Choroid plexus epithelial cell (primary cell): ENCODE data around the gene TTC8.
"Not testable (repeated sequence)": the region's sequence is repeated elsewhere in the genome, so short reads cannot be mapped to it uniquely, and the experiment has no call there.

Source experiments
- DNase-seq: peaks from one replicate; pipeline ENCODE4 v3.0.0-alpha.2; 2010; ENCODE audit warnings: low read depth
- H3K4me3 ChIP-seq: 2 replicates; pipeline ENCODE4 v1.5.1; 2011; ENCODE audit warnings: low read depth, mild to moderate bottlenecking, control low read depth, low read length, moderate library complexity
- TF ChIP-seq, protein P1 (sequence below): conservative IDR thresholded peaks from 2 replicates; pipeline ENCODE4 v1.5.1; 2011; ENCODE audit warnings: low read depth, mild to moderate bottlenecking, control low read depth, inconsistent platforms, low read length, moderate library complexity

The TTC8 gene

DNA sequence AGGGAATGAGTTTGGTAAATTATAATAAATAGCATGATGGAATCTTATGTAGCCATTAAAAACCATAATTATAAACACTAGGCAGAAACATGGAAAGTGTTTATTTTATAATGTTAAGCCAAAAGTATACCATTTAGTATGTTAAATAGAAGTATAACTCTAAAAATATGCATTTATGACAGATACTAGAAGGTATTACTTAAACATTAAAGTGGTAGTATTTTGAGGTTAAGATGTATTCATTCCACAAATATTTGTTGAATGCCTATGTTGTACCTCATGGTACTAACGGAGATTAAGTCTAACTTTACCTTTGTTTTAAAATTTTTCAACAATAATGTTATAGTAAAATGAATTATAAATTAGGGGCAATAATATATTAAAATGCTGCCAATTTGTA is 24.1 kb downstream of the TTC8 start:
- TF ChIP-seq, protein P1, sequence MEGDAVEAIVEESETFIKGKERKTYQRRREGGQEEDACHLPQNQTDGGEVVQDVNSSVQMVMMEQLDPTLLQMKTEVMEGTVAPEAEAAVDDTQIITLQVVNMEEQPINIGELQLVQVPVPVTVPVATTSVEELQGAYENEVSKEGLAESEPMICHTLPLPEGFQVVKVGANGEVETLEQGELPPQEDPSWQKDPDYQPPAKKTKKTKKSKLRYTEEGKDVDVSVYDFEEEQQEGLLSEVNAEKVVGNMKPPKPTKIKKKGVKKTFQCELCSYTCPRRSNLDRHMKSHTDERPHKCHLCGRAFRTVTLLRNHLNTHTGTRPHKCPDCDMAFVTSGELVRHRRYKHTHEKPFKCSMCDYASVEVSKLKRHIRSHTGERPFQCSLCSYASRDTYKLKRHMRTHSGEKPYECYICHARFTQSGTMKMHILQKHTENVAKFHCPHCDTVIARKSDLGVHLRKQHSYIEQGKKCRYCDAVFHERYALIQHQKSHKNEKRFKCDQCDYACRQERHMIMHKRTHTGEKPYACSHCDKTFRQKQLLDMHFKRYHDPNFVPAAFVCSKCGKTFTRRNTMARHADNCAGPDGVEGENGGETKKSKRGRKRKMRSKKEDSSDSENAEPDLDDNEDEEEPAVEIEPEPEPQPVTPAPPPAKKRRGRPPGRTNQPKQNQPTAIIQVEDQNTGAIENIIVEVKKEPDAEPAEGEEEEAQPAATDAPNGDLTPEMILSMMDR, result no peak
- no peak for DNase-seq
- H3K4me3 ChIP-seq, result no peak overlapping the region

DNA sequence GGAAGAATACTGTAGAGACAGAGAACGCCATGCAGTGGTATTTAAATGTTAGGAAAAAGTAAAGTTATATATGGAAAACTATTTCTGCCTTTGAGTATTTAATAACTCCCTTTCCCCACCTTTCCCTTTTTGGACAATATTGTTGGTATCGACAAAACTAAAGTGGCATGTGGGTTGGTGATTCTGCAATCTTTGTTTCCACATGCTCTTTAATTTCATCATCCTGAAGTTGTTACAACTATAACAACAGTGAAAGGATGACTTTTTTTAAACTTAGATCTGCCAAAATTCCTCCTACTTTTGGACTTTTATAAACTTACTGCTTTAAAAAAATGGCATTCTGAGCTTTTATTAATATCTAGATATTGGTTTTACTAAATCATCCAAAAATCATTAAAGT is 25.3 kb downstream of the TTC8 start:
- DNase-seq, result peak; percentile 49

DNA sequence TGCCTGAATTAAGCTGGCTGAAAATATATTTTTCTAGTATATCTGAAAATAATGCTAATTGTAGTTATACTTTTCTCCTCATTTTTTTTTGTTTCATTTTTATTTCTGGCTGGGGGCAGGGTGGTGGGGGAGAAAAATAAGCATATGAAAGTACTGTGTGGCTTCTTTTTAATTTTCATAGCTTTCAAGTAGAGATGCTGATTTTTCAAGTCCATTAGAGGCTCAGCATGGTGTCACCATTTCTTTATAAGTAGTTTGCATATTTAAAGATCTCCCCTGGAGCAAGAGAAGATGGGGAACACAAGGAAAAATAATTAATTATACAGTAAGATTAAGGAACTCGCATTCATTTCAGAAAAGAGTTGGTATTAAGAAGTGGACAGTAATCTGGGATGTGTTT is 27.1 kb downstream of the TTC8 start:
- no peak overlapping the region for H3K4me3 ChIP-seq
- TF ChIP-seq, protein P1, result no peak
- no peak for DNase-seq

More for the DNA sequence above, 25.3 kb downstream of the TTC8 start:
- no peak overlapping the region for H3K4me3 ChIP-seq
- TF ChIP-seq, protein P1, result no peak

DNA sequence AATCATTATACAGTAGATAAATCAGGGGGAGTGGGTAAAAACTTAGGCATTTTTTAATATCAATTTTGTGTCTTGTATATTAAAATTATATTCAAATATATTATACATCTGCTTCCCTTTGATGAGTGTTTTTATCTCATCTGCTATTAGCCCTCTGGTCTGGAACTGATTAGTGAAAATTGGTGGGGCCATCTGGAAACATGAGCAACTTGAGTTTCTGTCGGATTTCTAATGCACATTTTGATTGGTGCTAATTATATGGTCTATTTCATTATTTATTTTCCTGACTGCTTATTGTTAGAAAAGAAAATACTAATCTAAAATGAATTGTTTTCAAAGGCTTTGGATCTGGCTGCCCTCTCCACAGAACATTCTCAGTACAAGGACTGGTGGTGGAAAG is 28.2 kb downstream of the TTC8 start:
- TF ChIP-seq, protein P1, result no peak
- no peak for DNase-seq
- H3K4me3 ChIP-seq, result no peak overlapping the region

DNA sequence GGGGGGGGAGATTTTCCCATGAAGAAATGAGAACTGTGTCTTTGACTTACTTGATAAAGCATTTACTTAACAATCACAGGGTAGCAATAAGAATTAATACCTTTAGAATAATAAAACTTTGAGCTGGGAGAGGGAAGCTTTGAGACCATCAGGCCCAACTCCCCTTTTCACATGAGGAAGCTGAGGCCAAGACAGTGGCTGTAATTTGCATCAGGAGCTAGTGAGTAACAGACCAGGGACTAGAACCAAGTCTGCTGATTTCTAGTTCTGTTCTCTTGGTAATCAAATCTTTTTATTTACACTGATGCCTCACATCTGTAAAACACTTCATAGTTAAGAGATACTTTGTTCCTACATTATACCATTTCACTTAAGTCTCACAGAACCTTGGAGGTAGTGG is 28.7 kb downstream of the TTC8 start:
- TF ChIP-seq, protein P1, result no peak
- DNase-seq, result no peak
- no peak overlapping the region for H3K4me3 ChIP-seq

DNA sequence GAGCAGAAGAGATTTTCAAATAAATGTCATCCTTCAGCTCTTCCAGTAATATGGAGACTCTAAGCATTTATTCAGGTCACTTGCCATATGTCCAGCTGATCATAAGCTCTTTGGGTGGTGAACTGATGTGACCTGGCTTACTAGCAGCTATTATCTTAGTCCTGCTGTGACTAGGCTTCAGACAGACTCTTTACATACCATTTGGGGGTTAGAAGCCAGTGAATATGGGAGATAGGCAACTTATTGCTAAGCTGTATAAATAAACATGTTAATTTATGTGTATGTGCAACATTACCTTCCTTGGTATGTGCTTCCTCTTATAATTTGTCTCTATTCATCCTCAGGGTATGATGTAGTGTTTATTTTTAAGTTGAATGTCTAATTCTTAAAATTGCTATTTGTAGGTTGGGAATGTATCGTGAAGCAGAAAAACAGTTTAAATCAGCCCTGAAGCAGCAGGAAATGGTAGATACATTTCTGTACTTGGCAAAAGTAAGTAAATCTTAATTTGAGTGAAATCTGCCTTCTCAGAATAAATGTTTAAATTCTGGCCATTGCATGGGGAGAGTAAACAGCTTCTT is 32.4 kb downstream of the TTC8 start:
- no peak overlapping the region for H3K4me3 ChIP-seq
- DNase-seq, result peak; percentile 65
- TF ChIP-seq, protein P1, result no peak

DNA sequence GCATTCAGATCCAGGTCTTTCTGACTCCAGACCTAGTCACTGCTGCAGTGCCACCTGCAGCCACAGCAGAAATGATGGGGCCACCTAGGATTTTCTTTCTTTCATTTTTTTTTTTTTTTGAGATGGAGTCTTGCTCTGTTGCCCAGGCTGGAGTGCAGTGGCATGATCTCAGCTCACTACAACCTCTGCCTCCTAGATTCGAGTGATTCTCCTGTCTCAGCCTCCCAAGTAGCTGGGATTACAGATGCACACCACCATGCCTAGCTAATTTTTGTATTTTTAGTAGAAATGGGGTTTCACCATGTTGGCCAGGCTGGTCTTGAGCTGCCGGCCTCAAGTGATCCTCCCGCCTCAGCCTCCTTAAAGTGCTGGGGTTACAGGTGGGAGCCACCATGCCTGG is 33.4 kb downstream of the TTC8 start:
- not testable (repeated sequence) for DNase-seq, H3K4me3 ChIP-seq

DNA sequence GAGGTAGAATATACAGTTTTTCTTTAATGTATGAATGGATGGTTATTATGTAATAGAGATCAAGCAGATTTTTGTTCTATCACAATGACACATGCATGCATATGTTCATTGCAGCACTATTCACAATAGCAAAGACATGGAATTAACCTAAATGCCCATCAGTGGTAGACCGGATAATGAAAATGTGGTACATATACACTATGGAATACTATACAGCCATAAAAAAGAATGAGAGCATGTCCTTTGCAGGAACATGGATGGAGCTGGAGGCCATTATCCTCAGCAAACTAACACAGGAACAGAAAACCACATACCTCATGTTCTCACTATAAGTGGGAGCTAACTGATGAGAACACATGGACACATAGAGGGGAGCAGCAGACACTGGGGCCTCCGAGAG is 34.7 kb downstream of the TTC8 start:
- H3K4me3 ChIP-seq, DNase-seq: not testable (repeated sequence)
